Measurements from ENCODE around the gene RAB20.
A peak's percentile ranks its signal among the peaks of the same experiment; 100 is the strongest.

Gene RAB20

GRCh38 chr13:110555601-110556223 lies 5.8 kb downstream of the RAB20 start:
- peak; percentile 57 to 93 for DNase-seq (ENCODE audit: low read depth in 1 of 2, low spot score in 1 of 2)

GRCh38 chr13:110554946-110555345 lies 6.6 kb downstream of the RAB20 start:
- TF ChIP-seq SPI1 (IDR thresholded peaks at IDR 0.05; ENCODE audit: borderline replicate concordance, low read depth) (no peak), GABPA (IDR thresholded peaks at IDR 0.05; ENCODE audit: low read depth) (no peak), CTCF (IDR thresholded peaks at IDR 0.05; ENCODE audit: insufficient read depth, low read length) (no peak), REST (IDR thresholded peaks at IDR 0.05; ENCODE audit: insufficient replicate concordance, low read depth) (no peak), POLR2AphosphoS5 (IDR thresholded peaks at IDR 0.05; ENCODE audit: low read depth) (no peak)
- no peak for DNase-seq (ENCODE audit: low read depth in 1 of 2, low spot score in 1 of 2)
- no peak overlapping the region for H3K4me3 ChIP-seq (replicated peaks; ENCODE audit: insufficient read depth, low read length)
- no peaks in the 10 kb centered on the region for H3K27me3 ChIP-seq (ENCODE audit: insufficient read depth, poor library complexity, severe bottlenecking)
- no peak overlapping the region; the same call in 1 of the 2 replicates for H3K27ac ChIP-seq (replicated peaks)

More at GRCh38 chr13:110555601-110556223, 5.8 kb downstream of the RAB20 start:
- H3K27me3 ChIP-seq (ENCODE audit: insufficient read depth, poor library complexity, severe bottlenecking) = no peaks in the 10 kb centered on the region
- H3K4me3 ChIP-seq (replicated peaks; ENCODE audit: insufficient read depth, low read length) = no peak overlapping the region
- peak overlapping the region; percentile 58 for H3K27ac ChIP-seq (replicated peaks)
- peak; percentile 68 for TF ChIP-seq POLR2AphosphoS5 (IDR thresholded peaks at IDR 0.05; ENCODE audit: low read depth)
- TF ChIP-seq GABPA (IDR thresholded peaks at IDR 0.05; ENCODE audit: low read depth) = no peak
- TF ChIP-seq CTCF (IDR thresholded peaks at IDR 0.05; ENCODE audit: insufficient read depth, low read length) = no peak
- no peak for TF ChIP-seq REST (IDR thresholded peaks at IDR 0.05; ENCODE audit: insufficient replicate concordance, low read depth)
- peak; percentile 78; the same call in 1 of the 2 replicates for TF ChIP-seq SPI1 (IDR thresholded peaks at IDR 0.05; ENCODE audit: borderline replicate concordance, low read depth)

- TF ChIP-seq POLR2AphosphoS5 (IDR thresholded peaks at IDR 0.05; ENCODE audit: low read depth) = no peak
- TF ChIP-seq REST (IDR thresholded peaks at IDR 0.05; ENCODE audit: insufficient replicate concordance, low read depth) = no peak
- no peak for TF ChIP-seq SPI1 (IDR thresholded peaks at IDR 0.05; ENCODE audit: borderline replicate concordance, low read depth)
- no peak for TF ChIP-seq CTCF (IDR thresholded peaks at IDR 0.05; ENCODE audit: insufficient read depth, low read length)
- no peak for TF ChIP-seq GABPA (IDR thresholded peaks at IDR 0.05; ENCODE audit: low read depth)
- H3K27ac ChIP-seq (replicated peaks) = no peak overlapping the region
These were observed 7.2 kb downstream of the RAB20 start for GRCh38 chr13:110554227-110554836.

More at GRCh38 chr13:110554227-110554836, 7.2 kb downstream of the RAB20 start:
- no peak overlapping the region for H3K4me3 ChIP-seq (replicated peaks; ENCODE audit: insufficient read depth, low read length)
- H3K27me3 ChIP-seq (ENCODE audit: insufficient read depth, poor library complexity, severe bottlenecking) = no peaks in the 10 kb centered on the region
- DNase-seq (ENCODE audit: low read depth in 1 of 2, low spot score in 1 of 2) = no peak
